Adipocyte (in vitro differentiated cells): ENCODE data around the gene YTHDF2.
"Not testable (repeated sequence)": the region's sequence is repeated elsewhere in the genome, so short reads cannot be mapped to it uniquely, and the experiment has no call there.

Source experiments
- DNase-seq: peaks from one replicate; pipeline ENCODE4 v3.0.0-alpha.2; 2015; ENCODE audit warnings: low read depth
- H3K27me3 ChIP-seq: replicated peaks from 2 replicates; pipeline ENCODE4 v1.7.0; 2013; ENCODE audit warnings: mild to moderate bottlenecking, low read length, moderate library complexity; ENCODE audit not compliant: control insufficient read depth, insufficient read depth
- H3K36me3 ChIP-seq: 2 replicates; pipeline ENCODE4 v1.7.0; 2013; ENCODE audit warnings: low read length, mild to moderate bottlenecking, moderate library complexity; ENCODE audit not compliant: control insufficient read depth, insufficient read depth, severe bottlenecking
- H3K4me1 ChIP-seq: 2 replicates; pipeline ENCODE4 v1.7.0; 2013; ENCODE audit warnings: mild to moderate bottlenecking, low read length, moderate library complexity; ENCODE audit not compliant: control insufficient read depth, insufficient read depth
- H3K4me3 ChIP-seq: 2 replicates; pipeline ENCODE4 v1.7.0; 2013; ENCODE audit warnings: mild to moderate bottlenecking, low read length, moderate library complexity
- H3K9ac ChIP-seq: 2 replicates; pipeline ENCODE4 v1.7.0; 2013; ENCODE audit warnings: mild to moderate bottlenecking, low read length, moderate library complexity
- H3K9me3 ChIP-seq: 2 replicates; pipeline ENCODE4 v1.7.0; 2013; ENCODE audit warnings: mild to moderate bottlenecking, low read length, moderate library complexity; ENCODE audit not compliant: control insufficient read depth

Gene YTHDF2

GRCh38 chr1:28761189-28761588 lies 24.4 kb downstream of the YTHDF2 start:
- Histone ChIP-seq H3K27me3 (no peaks in the 10 kb centered on the region), H3K4me3 (no peak overlapping the region), H3K4me1 (peaks cover 11% of the 10 kb centered on the region), H3K36me3 (peaks cover 57% of the 10 kb centered on the region), H3K9me3 (no peaks in the 10 kb centered on the region), H3K9ac (no peak overlapping the region)
- no peak for DNase-seq

GRCh38 chr1:28766532-28767183 lies 29.9 kb downstream of the YTHDF2 start:
- Histone ChIP-seq H3K36me3 (peaks cover 47% of the 10 kb centered on the region), H3K9me3 (no peaks in the 10 kb centered on the region), H3K4me3 (no peak overlapping the region), H3K27me3 (no peaks in the 10 kb centered on the region), H3K9ac (no peak overlapping the region), H3K4me1 (peaks cover 9% of the 10 kb centered on the region)
- DNase-seq, result no peak

- no peaks in the 10 kb centered on the region for H3K9me3 ChIP-seq
- DNase-seq, result no peak
- peaks cover 31% of the 10 kb centered on the region for H3K4me1 ChIP-seq
- no peak overlapping the region for H3K9ac ChIP-seq
- H3K36me3 ChIP-seq, result peaks cover 43% of the 10 kb centered on the region
- no peak overlapping the region for H3K4me3 ChIP-seq
- no peaks in the 10 kb centered on the region for H3K27me3 ChIP-seq
Measured at GRCh38 chr1:28770601-28771165, 33.9 kb downstream of the YTHDF2 start.

GRCh38 chr1:28771921-28772320 lies 35.2 kb downstream of the YTHDF2 start:
- H3K4me1 ChIP-seq, result peaks cover 31% of the 10 kb centered on the region
- not testable (repeated sequence) for H3K27me3 ChIP-seq, H3K4me3 ChIP-seq, H3K9ac ChIP-seq, DNase-seq, H3K9me3 ChIP-seq
- H3K36me3 ChIP-seq, result peaks cover 31% of the 10 kb centered on the region

GRCh38 chr1:28773105-28773504 lies 36.4 kb downstream of the YTHDF2 start:
- Histone ChIP-seq H3K36me3 (peaks cover 31% of the 10 kb centered on the region), H3K27me3 (no peaks in the 10 kb centered on the region), H3K9me3 (no peaks in the 10 kb centered on the region), H3K4me3 (no peak overlapping the region), H3K4me1 (peaks cover 30% of the 10 kb centered on the region), H3K9ac (no peak overlapping the region)
- DNase-seq, result no peak

- DNase-seq, result no peak
Measured at GRCh38 chr1:28775121-28775942, 38.6 kb downstream of the YTHDF2 start.

GRCh38 chr1:28776341-28776740 lies 39.6 kb downstream of the YTHDF2 start:
- Histone ChIP-seq H3K4me1 (peaks cover 22% of the 10 kb centered on the region), H3K36me3 (peaks cover 7% of the 10 kb centered on the region), H3K27me3 (no peaks in the 10 kb centered on the region), H3K4me3 (no peak overlapping the region), H3K9ac (no peak overlapping the region), H3K9me3 (no peaks in the 10 kb centered on the region)
- DNase-seq, result no peak

More at GRCh38 chr1:28775121-28775942, 38.6 kb downstream of the YTHDF2 start:
- peak overlapping the region; percentile 75 for H3K4me3 ChIP-seq
- H3K27me3 ChIP-seq, result no peaks in the 10 kb centered on the region
- no peaks in the 10 kb centered on the region for H3K9me3 ChIP-seq
- peaks cover 22% of the 10 kb centered on the region for H3K4me1 ChIP-seq
- peak overlapping the region; percentile 63 for H3K9ac ChIP-seq
- H3K36me3 ChIP-seq, result peaks cover 15% of the 10 kb centered on the region

GRCh38 chr1:28778021-28778420 lies 41.3 kb downstream of the YTHDF2 start:
- Histone ChIP-seq H3K9ac (no peak overlapping the region), H3K4me3 (no peak overlapping the region), H3K9me3 (no peaks in the 10 kb centered on the region), H3K27me3 (no peaks in the 10 kb centered on the region), H3K36me3 (peaks cover 6% of the 10 kb centered on the region), H3K4me1 (peaks cover 15% of the 10 kb centered on the region)
- DNase-seq, result no peak

- Histone ChIP-seq H3K9ac (no peak overlapping the region), H3K4me3 (no peak overlapping the region), H3K36me3 (no peaks in the 10 kb centered on the region), H3K27me3 (no peaks in the 10 kb centered on the region), H3K4me1 (peaks cover 3% of the 10 kb centered on the region), H3K9me3 (no peaks in the 10 kb centered on the region)
- DNase-seq, result no peak
Measured at GRCh38 chr1:28779751-28780408, 43.1 kb downstream of the YTHDF2 start.

- Histone ChIP-seq H3K36me3 (no peaks in the 10 kb centered on the region), H3K4me1 (no peaks in the 10 kb centered on the region), H3K27me3 (no peaks in the 10 kb centered on the region), H3K9ac (no peak overlapping the region), H3K4me3 (no peak overlapping the region), H3K9me3 (no peaks in the 10 kb centered on the region)
- DNase-seq, result no peak
Measured at GRCh38 chr1:28781305-28781704, 44.6 kb downstream of the YTHDF2 start.

GRCh38 chr1:28782011-28782410 lies 45.3 kb downstream of the YTHDF2 start:
- Histone ChIP-seq H3K4me1 (no peaks in the 10 kb centered on the region), H3K27me3 (no peaks in the 10 kb centered on the region), H3K36me3 (no peaks in the 10 kb centered on the region), H3K4me3 (no peak overlapping the region), H3K9ac (no peak overlapping the region), H3K9me3 (no peaks in the 10 kb centered on the region)
- DNase-seq, result peak; percentile 69
